ENCODE results near the gene CYP26A1.

Gene CYP26A1

GRCh38 chr10:93124580-93125318 is 51.1 kb downstream of the CYP26A1 start:
- DNase-seq, result no peak

DNA sequence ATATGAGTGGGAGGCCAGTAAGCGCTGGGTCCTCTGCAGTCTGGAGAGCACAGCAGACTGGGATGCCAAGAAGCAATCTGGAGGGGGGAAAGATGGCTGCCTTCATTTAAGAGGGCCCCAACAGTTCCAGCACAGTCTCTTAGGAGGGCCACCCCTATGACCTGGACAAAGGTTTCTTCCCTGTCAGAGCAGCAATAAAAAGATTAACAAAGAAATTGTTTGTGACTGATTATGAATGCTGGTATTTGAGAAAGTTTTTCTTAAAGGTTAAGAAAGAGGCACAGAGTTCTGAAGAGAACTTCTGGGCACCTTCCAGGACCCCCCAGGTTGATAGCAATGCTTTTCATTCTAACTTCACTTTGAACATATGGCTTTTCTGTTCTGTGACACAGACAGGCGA is 52.3 kb downstream of the CYP26A1 start:
- no peak for DNase-seq

DNA sequence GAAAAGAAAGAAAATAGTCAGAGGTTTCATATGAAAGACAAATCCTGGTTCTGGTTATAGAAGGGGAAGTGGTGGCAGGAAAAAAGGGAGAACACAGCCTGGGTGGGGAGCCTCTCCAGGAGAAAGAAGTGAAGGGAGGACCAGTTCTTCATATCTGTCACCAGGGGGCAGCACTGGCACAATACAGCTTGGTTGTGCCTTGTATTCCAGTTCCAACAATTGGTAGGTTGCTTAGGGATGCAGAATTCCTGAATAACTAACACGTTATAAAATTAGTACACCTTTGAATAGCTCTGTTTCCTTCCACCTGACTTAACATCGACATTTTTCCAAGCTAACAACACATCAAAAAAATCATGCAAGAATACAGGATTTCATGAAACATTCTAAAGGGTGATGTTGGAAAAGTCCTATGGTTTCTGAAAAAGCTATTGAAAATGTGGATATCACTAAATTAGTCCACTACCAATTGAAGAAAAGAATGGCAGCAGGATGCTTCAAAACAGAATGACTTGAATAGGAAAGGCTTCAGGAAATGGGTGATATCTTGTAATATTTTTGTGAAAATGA is 52.9 kb downstream of the CYP26A1 start:
- peak; percentile 28 to 37 (median 32) for DNase-seq

All from suppressor macrophage treated with lipopolysaccharide for 1 hour (primary cell).